IMR-90 (cell line): ENCODE results near the gene NAA80. TPM values are rescaled to one million over a fixed set of nuclear protein-coding genes. Genes with fewer than 3 reads are reported as not detected.

Source experiments
- ATAC-seq: fragments of 200-7000 bp; cut with Tn5 transposase; 2 replicates; pipeline ENCODE4 v1.9.1; 2020; ENCODE audit warnings: low read depth, mild to moderate bottlenecking, moderate library complexity
- BruUV-seq: library from RNA; stranded (reverse); fragments of 400-500 nt; replicated peaks from 2 replicates; lab custom pipeline; 2021; lab: Mats Ljungman, UMichigan
- CTCF ChIA-PET: fragments of 300-600 bp; formaldehyde crosslinking; extraction: SDS; loops from one replicate; lab custom pipeline; 2021; ENCODE audit warnings: antibody characterized with exemption; lab: Yijun Ruan, JAX
- POLR2A ChIA-PET: fragments of 300-600 bp; sonication (Branson Sonifier 250); formaldehyde crosslinking; loops from one replicate; lab custom pipeline; 2022; ENCODE audit warnings: antibody characterized with exemption; ENCODE audit not compliant: unreplicated experiment; lab: Charles Lee
- DNase-seq: peaks from one replicate; pipeline ENCODE4 v3.0.0; 2013
- H2AFZ ChIP-seq: replicated peaks from 2 replicates; pipeline ENCODE3; 2013; ENCODE audit warnings: low read length, mild to moderate bottlenecking; ENCODE audit not compliant: poor library complexity
- H2AK5ac ChIP-seq: 2 replicates; pipeline ENCODE4 v1.6.1; 2013; ENCODE audit warnings: low read depth, low read length, inconsistent platforms
- H2AK9ac ChIP-seq: replicated peaks from 2 replicates; pipeline ENCODE3; 2013; ENCODE audit warnings: mild to moderate bottlenecking, low read depth, low read length, moderate library complexity; ENCODE audit not compliant: poor library complexity
- H2BK120ac ChIP-seq: 2 replicates; pipeline ENCODE4 v1.6.1; 2013; ENCODE audit warnings: low read depth, low read length, inconsistent platforms
- H2BK15ac ChIP-seq: 3 replicates; pipeline ENCODE4 v1.6.1; 2013; ENCODE audit warnings: low read depth, low read length, inconsistent platforms
- H2BK20ac ChIP-seq: 2 replicates; pipeline ENCODE4 v1.6.1; 2013; ENCODE audit warnings: low read depth, mild to moderate bottlenecking, inconsistent platforms, low read length, moderate library complexity
- H2BK5ac ChIP-seq: 2 replicates; pipeline ENCODE4 v1.6.1; 2013; ENCODE audit warnings: mild to moderate bottlenecking, low read depth, low read length, inconsistent platforms; ENCODE audit not compliant: poor library complexity, severe bottlenecking
- H3K14ac ChIP-seq: replicated peaks from 2 replicates; pipeline ENCODE4 v1.6.1; 2013; ENCODE audit warnings: low read depth, low read length, inconsistent platforms
- H3K18ac ChIP-seq: 2 replicates; pipeline ENCODE4 v1.6.1; 2013; ENCODE audit warnings: low read depth, low read length, control low read depth
- H3K23ac ChIP-seq: 2 replicates; pipeline ENCODE4 v1.6.1; 2013; ENCODE audit warnings: low read depth, low read length, inconsistent platforms
- H3K27ac ChIP-seq: 2 replicates; pipeline ENCODE4 v1.5.1; 2013; ENCODE audit warnings: mild to moderate bottlenecking, control low read depth, low read length; ENCODE audit not compliant: insufficient read depth
- H3K27me3 ChIP-seq: 2 replicates; pipeline ENCODE4 v1.6.1; 2013; ENCODE audit warnings: low read length; ENCODE audit not compliant: control insufficient read depth, insufficient read depth
- H3K36me3 ChIP-seq: 2 replicates; pipeline ENCODE4 v1.6.1; 2013; ENCODE audit warnings: low read length, mixed read lengths; ENCODE audit not compliant: control insufficient read depth, insufficient read depth
- H3K4ac ChIP-seq: 2 replicates; pipeline ENCODE4 v1.6.1; 2013; ENCODE audit warnings: low read depth, low read length, inconsistent platforms
- H3K4me1 ChIP-seq: 2 replicates; pipeline ENCODE4 v1.6.1; 2013; ENCODE audit warnings: low read length, mixed read lengths; ENCODE audit not compliant: control insufficient read depth, insufficient read depth
- H3K4me2 ChIP-seq: 2 replicates; pipeline ENCODE4 v1.6.1; 2013; ENCODE audit warnings: low read depth, mild to moderate bottlenecking, control low read depth, low read length, moderate library complexity
- H3K4me3 ChIP-seq: 2 replicates; pipeline ENCODE4 v1.5.1; 2013; ENCODE audit warnings: low read depth, mild to moderate bottlenecking, control low read depth, low read length, moderate library complexity; ENCODE audit not compliant: insufficient read depth
- H3K56ac ChIP-seq: 2 replicates; pipeline ENCODE4 v1.6.1; 2013; ENCODE audit warnings: low read length, inconsistent platforms; ENCODE audit not compliant: insufficient read depth; ENCODE audit errors: extremely low read depth
- H3K79me1 ChIP-seq, 2 experiments: 2 replicates each; pipeline ENCODE4 v1.6.1; 2013; ENCODE audit warnings: low read length in 2 of 2, inconsistent platforms in 1 of 2, low read depth in 1 of 2
- H3K9ac ChIP-seq: 2 replicates; pipeline ENCODE4 v1.6.1; 2013; ENCODE audit warnings: low read depth, low read length, control low read depth
- H3K9me1 ChIP-seq: 2 replicates; pipeline ENCODE4 v1.6.1; 2013; ENCODE audit warnings: low read length, inconsistent platforms; ENCODE audit not compliant: insufficient read depth
- H3K9me3 ChIP-seq: 2 replicates; pipeline ENCODE4 v1.6.1; 2013; ENCODE audit warnings: low read length; ENCODE audit not compliant: control insufficient read depth, insufficient read depth
- H4K20me1 ChIP-seq: 2 replicates; pipeline ENCODE4 v1.6.1; 2013; ENCODE audit warnings: low read length, inconsistent platforms; ENCODE audit not compliant: insufficient read depth
- H4K5ac ChIP-seq: 2 replicates; pipeline ENCODE4 v1.6.1; 2013; ENCODE audit warnings: mild to moderate bottlenecking, low read depth, low read length, control low read depth
- H4K8ac ChIP-seq, 2 experiments: 2 replicates each; pipeline ENCODE4 v1.6.1; 2013; ENCODE audit warnings: low read depth in 2 of 2, low read length in 2 of 2, control low read depth in 1 of 2, inconsistent platforms in 1 of 2
- H4K91ac ChIP-seq: 2 replicates; pipeline ENCODE4 v1.6.1; 2013; ENCODE audit warnings: low read depth, low read length, inconsistent platforms; ENCODE audit not compliant: insufficient read depth
- FOS ChIP-seq: fragments of 150-350 bp; IDR thresholded peaks from 2 replicates; pipeline ENCODE4 v1.6.1; 2016; ENCODE audit warnings: low read depth, low read length
- RAD21 ChIP-seq: IDR thresholded peaks from 2 replicates; pipeline ENCODE4 v1.6.1; 2012; ENCODE audit warnings: low read length, improper control_type of control experiment
- SMC3 ChIP-seq: fragments of 150-350 bp; IDR thresholded peaks from 2 replicates; pipeline ENCODE4 v1.6.1; 2016; ENCODE audit warnings: low read depth, mild to moderate bottlenecking, antibody characterized with exemption, low read length, moderate library complexity
- WGBS, 2 experiments: methylation state at CpG; one replicate each; pipeline versions ENCODE4 v1.1.5 to v1.1.7; 2013; ENCODE audit warnings: missing lambda C conversion rate in 2 of 2; ENCODE audit not compliant: insufficient read length in 1 of 2; ENCODE audit errors: extremely low coverage in 2 of 2; 5-methylcytosine and 5-hydroxymethylcytosine counted together
- dilution Hi-C: fragments of 300-500 bp; cut with HindIII; formaldehyde crosslinking; loops from one replicate; pipeline ENCODE4 v1.14.3; 2018; ENCODE audit warnings: low sequenced_read_pairs; ENCODE audit not compliant: unreplicated experiment
- in situ Hi-C: fragments of 300-500 bp; cut with MboI; formaldehyde crosslinking; loops from 3 replicates; pipeline ENCODE4 v1.14.3; 2019; ENCODE audit warnings: low sequenced_read_pairs, inconsistent platforms, mixed read lengths
- intact Hi-C: fragments of 100-400 bp; cut with micrococcal nuclease; formaldehyde crosslinking; loops from 2 replicates; pipeline ENCODE4 v1.10.0; 2022
- polyA plus RNA-seq, 3 experiments: library from polyadenylated mRNA; depleted of rRNA; stranded (reverse); fragments of >200 nt; gene quantifications; 2 replicates each; pipeline ENCODE4 v1.2.3, GENCODE V29; 2012; ENCODE audit warnings: low replicate concordance in 1 of 3
- total RNA-seq: library from RNA; depleted of rRNA; stranded (reverse); fragments of >200 nt; gene quantifications from 2 replicates; pipeline ENCODE4 v1.2.3, GENCODE V29; 2012
- TF ChIP-seq, protein P1 (sequence below): conservative IDR thresholded peaks from 2 replicates; pipeline ENCODE4 v1.5.1; 2012; ENCODE audit warnings: mild to moderate bottlenecking, low read depth, low read length, improper control_type of control experiment

The NAA80 gene
- total and polyA plus RNA-seq, 2 of the 4 experiments (the other 2 are of a cell fraction) = 5.0 to 14.4 TPM

DNA sequence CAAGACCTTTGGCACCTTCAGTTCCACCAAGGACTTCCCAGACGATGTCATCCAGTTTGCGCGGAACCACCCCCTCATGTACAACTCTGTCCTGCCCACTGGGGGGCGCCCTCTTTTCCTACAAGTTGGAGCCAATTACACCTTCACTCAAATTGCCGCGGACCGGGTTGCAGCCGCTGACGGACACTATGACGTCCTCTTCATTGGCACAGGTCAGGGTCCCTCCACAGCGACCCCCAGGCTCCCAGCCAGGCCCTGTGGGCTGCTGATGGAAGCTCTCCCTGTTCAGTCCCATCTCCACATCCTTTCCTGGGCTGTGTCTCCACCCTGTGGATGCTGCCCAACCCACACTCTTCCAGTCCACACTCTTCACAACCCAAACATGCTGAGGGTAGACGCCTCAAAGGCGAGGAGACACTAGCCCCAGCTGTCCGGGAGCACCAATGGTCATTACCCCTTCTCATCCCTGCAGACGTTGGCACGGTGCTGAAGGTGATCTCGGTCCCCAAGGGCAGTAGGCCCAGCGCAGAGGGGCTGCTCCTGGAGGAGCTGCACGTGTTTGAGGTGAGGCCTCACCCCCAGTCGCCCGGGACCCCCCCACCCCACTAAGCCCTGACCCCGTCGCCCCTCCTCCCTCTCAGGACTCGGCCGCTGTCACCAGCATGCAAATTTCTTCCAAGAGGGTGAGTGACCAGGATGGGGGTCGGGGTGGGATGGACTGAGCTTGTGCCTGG lies 24.7 kb downstream of the NAA80 start:
- H3K14ac ChIP-seq = no peak overlapping the region

More for the DNA sequence above, 24.7 kb downstream of the NAA80 start:
- Histone ChIP-seq H3K27me3 (no peaks in the 10 kb centered on the region), H3K27ac (no peak overlapping the region), H3K4me1 (peaks cover 18% of the 10 kb centered on the region), H4K20me1 (no peaks in the 10 kb centered on the region), H4K5ac (no peak overlapping the region), H3K36me3 (peaks cover 20% of the 10 kb centered on the region; the same call in 1 of the 2 replicates), H3K9ac (no peak overlapping the region), H3K9me1 (peaks cover 9% of the 10 kb centered on the region), H2BK120ac (no peak overlapping the region), H3K9me3 (no peaks in the 10 kb centered on the region), H3K4ac (no peak overlapping the region), H3K56ac (no peak overlapping the region), H3K18ac (no peak overlapping the region), H3K23ac (no peak overlapping the region), H2AK9ac (peak overlapping the region; percentile 24), H2AFZ (no peak overlapping the region), H2AK5ac (no peak overlapping the region), H3K4me2 (no peak overlapping the region), H2BK5ac (no peak overlapping the region), H4K91ac (no peak overlapping the region), H4K8ac (no peak overlapping the region), H2BK15ac (no peak overlapping the region), H3K79me1 (peaks cover 3 to 18% of the 10 kb centered on the region in 2 experiments; a peak in 3 of 4 replicates), H3K4me3 (no peak overlapping the region), H2BK20ac (no peak overlapping the region)
- DNase-seq (peak; percentile 57), ATAC-seq (no peak)
- ChIA-PET CTCF (interaction anchor here (0.7 kb wide), 1 partner anchor 49 kb away, joined by 3 read pairs; no protein-coding TSS in a partner anchor), POLR2A (no interaction called here)
- BruUV-seq = no TSS peak
- in situ Hi-C loops (loop anchor here (5.0 kb wide), 2 partner anchors 47 to 82 kb away; partner anchors contain the start of gene GNAT1), intact Hi-C loops (no loop called here), dilution Hi-C loops (no loop called here)
- TF ChIP-seq, protein P1, sequence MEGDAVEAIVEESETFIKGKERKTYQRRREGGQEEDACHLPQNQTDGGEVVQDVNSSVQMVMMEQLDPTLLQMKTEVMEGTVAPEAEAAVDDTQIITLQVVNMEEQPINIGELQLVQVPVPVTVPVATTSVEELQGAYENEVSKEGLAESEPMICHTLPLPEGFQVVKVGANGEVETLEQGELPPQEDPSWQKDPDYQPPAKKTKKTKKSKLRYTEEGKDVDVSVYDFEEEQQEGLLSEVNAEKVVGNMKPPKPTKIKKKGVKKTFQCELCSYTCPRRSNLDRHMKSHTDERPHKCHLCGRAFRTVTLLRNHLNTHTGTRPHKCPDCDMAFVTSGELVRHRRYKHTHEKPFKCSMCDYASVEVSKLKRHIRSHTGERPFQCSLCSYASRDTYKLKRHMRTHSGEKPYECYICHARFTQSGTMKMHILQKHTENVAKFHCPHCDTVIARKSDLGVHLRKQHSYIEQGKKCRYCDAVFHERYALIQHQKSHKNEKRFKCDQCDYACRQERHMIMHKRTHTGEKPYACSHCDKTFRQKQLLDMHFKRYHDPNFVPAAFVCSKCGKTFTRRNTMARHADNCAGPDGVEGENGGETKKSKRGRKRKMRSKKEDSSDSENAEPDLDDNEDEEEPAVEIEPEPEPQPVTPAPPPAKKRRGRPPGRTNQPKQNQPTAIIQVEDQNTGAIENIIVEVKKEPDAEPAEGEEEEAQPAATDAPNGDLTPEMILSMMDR = peak; percentile 60
- TF ChIP-seq RAD21 (peak; percentile 39; the same call in 1 of the 2 replicates), SMC3 (peak; percentile 56), FOS (no peak)
- WGBS, 2 experiments = 19% methylated on average over 7 of the region's 26 CpGs; no CpG with 5 or more reads in 1 of the 2 experiments
